H1 (cell line): ENCODE results near the gene NOM1.

Experiments used
- CBX5 ChIP-seq: fragments of 300-800, 300-1000 bp; sonication (generic); IDR thresholded peaks from 2 replicates; pipeline ENCODE4 v1.7.1; 2016; ENCODE audit warnings: antibody characterized with exemption, low read length, low read depth
- CTCF ChIP-seq, 3 experiments: IDR thresholded peaks; 1 replicate in 2 of 3; 2 replicates in 1 of 3; pipeline versions ENCODE4 v1.5.1 to v1.6.1; 2011; ENCODE audit warnings: low read length in 3 of 3, mild to moderate bottlenecking in 3 of 3, inconsistent platforms in 2 of 3, low read depth in 1 of 3, moderate library complexity in 1 of 3; ENCODE audit not compliant: insufficient read depth in 1 of 3; ENCODE audit errors: control extremely low read depth in 1 of 3

- TF ChIP-seq CBX5 (no peak), CTCF (IDR thresholded peaks at IDR 0.05; ENCODE audit: control extremely low read depth in 1 of 3, insufficient read depth in 1 of 3, low read depth in 1 of 3, low read length in 3 of 3) (no peak)
Observed at GRCh38 chr7:156988343-156989185, 39.1 kb downstream of the NOM1 start.
